B cell (primary cell): ENCODE measurements around the gene TK2.

Experiments used
- EZH2 ChIP-seq: IDR thresholded peaks from 2 replicates; pipeline ENCODE4 v1.6.1; 2012; ENCODE audit warnings: borderline replicate concordance, low read depth, mild to moderate bottlenecking, moderate library complexity, low read length; ENCODE audit not compliant: insufficient read depth, poor library complexity, severe bottlenecking
- TF ChIP-seq, protein P1 (sequence below): fragments of 200-600 bp; IDR thresholded peaks from one replicate; pipeline ENCODE4 v1.8.0; 2022; ENCODE audit warnings: antibody characterized with exemption, mild to moderate bottlenecking

DNA sequence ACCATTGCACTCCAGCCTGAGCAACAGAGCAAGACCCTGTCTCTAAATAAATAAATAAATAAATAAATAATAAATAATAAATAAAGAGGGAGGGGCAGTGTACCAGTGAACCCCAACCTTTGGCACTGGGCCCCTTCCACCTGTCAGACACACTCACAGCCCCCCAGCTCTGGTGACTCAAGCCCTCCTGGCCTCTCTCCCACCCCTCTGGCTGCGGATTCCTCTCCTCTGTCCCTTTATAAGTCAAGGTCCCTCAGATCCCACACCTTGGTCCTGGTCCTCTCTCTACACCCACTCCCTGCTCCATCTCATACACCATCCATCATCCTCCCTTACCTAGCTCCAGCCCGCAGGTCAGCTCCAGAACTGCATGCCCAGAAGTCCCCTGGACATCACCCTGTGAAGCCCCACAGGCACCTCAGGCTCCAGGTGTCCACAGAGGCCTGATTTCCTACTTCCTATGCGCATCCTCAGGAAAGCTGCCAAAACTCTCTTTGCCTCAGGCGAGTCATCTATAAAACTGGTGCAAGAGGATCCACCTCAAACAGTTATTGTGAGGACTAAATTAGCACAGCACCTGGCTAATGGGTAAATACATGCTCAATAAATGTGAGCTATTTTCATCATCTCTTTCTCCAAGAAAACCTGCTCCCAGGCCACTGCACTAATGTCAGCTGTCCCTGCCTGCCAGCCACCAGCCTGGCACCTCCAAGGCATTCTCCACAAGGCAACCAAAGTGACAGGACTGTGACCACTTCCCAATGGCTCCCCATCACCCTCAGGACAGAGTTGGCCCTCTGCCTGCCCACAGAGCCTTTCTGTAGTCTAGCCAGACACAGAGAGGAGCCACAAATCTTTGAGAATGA lies 76.0 kb downstream of the TK2 start:
- TF ChIP-seq, protein P1, sequence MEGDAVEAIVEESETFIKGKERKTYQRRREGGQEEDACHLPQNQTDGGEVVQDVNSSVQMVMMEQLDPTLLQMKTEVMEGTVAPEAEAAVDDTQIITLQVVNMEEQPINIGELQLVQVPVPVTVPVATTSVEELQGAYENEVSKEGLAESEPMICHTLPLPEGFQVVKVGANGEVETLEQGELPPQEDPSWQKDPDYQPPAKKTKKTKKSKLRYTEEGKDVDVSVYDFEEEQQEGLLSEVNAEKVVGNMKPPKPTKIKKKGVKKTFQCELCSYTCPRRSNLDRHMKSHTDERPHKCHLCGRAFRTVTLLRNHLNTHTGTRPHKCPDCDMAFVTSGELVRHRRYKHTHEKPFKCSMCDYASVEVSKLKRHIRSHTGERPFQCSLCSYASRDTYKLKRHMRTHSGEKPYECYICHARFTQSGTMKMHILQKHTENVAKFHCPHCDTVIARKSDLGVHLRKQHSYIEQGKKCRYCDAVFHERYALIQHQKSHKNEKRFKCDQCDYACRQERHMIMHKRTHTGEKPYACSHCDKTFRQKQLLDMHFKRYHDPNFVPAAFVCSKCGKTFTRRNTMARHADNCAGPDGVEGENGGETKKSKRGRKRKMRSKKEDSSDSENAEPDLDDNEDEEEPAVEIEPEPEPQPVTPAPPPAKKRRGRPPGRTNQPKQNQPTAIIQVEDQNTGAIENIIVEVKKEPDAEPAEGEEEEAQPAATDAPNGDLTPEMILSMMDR = no peak
- no peak for TF ChIP-seq EZH2
